Vagina (tissue), 2 donors: ENCODE results near the gene TH. TPM values are rescaled to one million over a fixed set of nuclear protein-coding genes. Genes with fewer than 3 reads are reported as not detected.

Experiments used
- DNase-seq, 2 donors: peaks; one replicate each; pipeline ENCODE4 v3.0.0-alpha.2; 2017; ENCODE audit errors: extremely low spot score in 2 of 2
- H3K27ac ChIP-seq: fragments of 200-600 bp; sonication (generic); one replicate; pipeline ENCODE4 v1.5.1; 2019
- H3K27me3 ChIP-seq: fragments of 200-600 bp; sonication (generic); one replicate; pipeline ENCODE4 v1.5.1; 2019
- H3K36me3 ChIP-seq, 2 donors: fragments of 200-600 bp; sonication (generic); one replicate each; pipeline ENCODE4 v1.5.1; 2017 to 2019
- H3K4me1 ChIP-seq: fragments of 200-600 bp; sonication (generic); one replicate; pipeline ENCODE4 v1.5.1; 2019
- H3K4me3 ChIP-seq, 2 donors: fragments of 200-600 bp; sonication (generic); 1 replicate in 1 of 2; 2 replicates in 1 of 2; pipeline ENCODE4 v1.5.1; 2016 to 2019
- H3K9me3 ChIP-seq: fragments of 200-600 bp; sonication (generic); one replicate; pipeline ENCODE4 v1.5.1; 2019
- CTCF ChIP-seq, 3 experiments: fragments of 450-650 bp in 2 of 3; fragments of 200-600 bp in 1 of 3; sonication (generic) in 1 of 3; IDR thresholded peaks; one replicate each; pipeline ENCODE4 v1.5.1; 2017 to 2019; ENCODE audit warnings: antibody characterized with exemption in 3 of 3, mild to moderate bottlenecking in 2 of 3, moderate library complexity in 2 of 3
- POLR2A ChIP-seq, 2 donors: fragments of 450-650 bp; IDR thresholded peaks; one replicate each; pipeline ENCODE4 v1.6.1; 2017; ENCODE audit warnings: antibody characterized with exemption in 2 of 2, mild to moderate bottlenecking in 2 of 2, moderate library complexity in 2 of 2
- POLR2AphosphoS5 ChIP-seq, 2 donors: sonication (generic); formaldehyde crosslinking; IDR thresholded peaks; one replicate each; pipeline ENCODE4 v1.9.0; 2017; ENCODE audit warnings: antibody characterized with exemption in 2 of 2, mild to moderate bottlenecking in 2 of 2, low read depth in 1 of 2; ENCODE audit not compliant: insufficient read depth in 1 of 2
- intact Hi-C: fragments of 100-400 bp; cut with DNase I; formaldehyde crosslinking; loops from one replicate; pipeline ENCODE4 v1.15.1; 2023
- microRNA counts, 2 donors: library from miRNA; unstranded; fragments of <30 nt; microRNA quantifications; one replicate each; lab custom pipeline; 2016 to 2017
- microRNA-seq: library from miRNA; unstranded; fragments of <30 nt; microRNA quantifications from one replicate; pipeline ENCODE4, GENCODE V29; 2017; ENCODE audit warnings: borderline number of aligned reads, borderline replicate concordance
- small RNA-seq: library from RNA; depleted of rRNA; stranded (forward); fragments of <200 nt; gene quantifications from one replicate; pipeline ENCODE3, GENCODE V24; 2016
- total RNA-seq: library from RNA; depleted of rRNA; stranded (reverse); fragments of >200 nt; gene quantifications from one replicate; pipeline ENCODE4 v1.2.3, GENCODE V29; 2016

The TH gene
- total RNA-seq, 1 donor from 2014 or later = 21.9 TPM

- DNase-seq = no peak
- Histone ChIP-seq H3K27ac (no peak overlapping the region), H3K9me3 (peaks cover 5% of the 10 kb centered on the region), H3K4me1 (no peaks in the 10 kb centered on the region), H3K4me3 (no peak overlapping the region), H3K36me3 (no peaks in the 10 kb centered on the region), H3K27me3 (no peaks in the 10 kb centered on the region)
- TF ChIP-seq CTCF (IDR thresholded peaks at IDR 0.05) = no peak
- TF ChIP-seq POLR2AphosphoS5 (IDR thresholded peaks at IDR 0.05; ENCODE audit: insufficient read depth in 1 of 2, low read depth in 1 of 2) = no peak
- intact Hi-C loops = no loop called here
Observed at GRCh38 chr11:2116680-2117079, 54.9 kb downstream of the TH start.

- no peak for DNase-seq
- no peak overlapping the region for H3K4me3 ChIP-seq
- TF ChIP-seq POLR2AphosphoS5 (IDR thresholded peaks at IDR 0.05; ENCODE audit: insufficient read depth in 1 of 2, low read depth in 1 of 2) (no peak), POLR2A (IDR thresholded peaks at IDR 0.05) (no peak), CTCF (IDR thresholded peaks at IDR 0.05) (no peak)
- H3K27ac ChIP-seq = no peak overlapping the region
- H3K9me3 ChIP-seq = peaks cover 5% of the 10 kb centered on the region
- H3K27me3 ChIP-seq = no peaks in the 10 kb centered on the region
- no peaks in the 10 kb centered on the region for H3K36me3 ChIP-seq
- H3K4me1 ChIP-seq = no peaks in the 10 kb centered on the region
- intact Hi-C loops = no loop called here
Observed at GRCh38 chr11:2115308-2115707, 56.3 kb downstream of the TH start.

GRCh38 chr11:2114430-2115241 is 57.0 kb downstream of the TH start:
- no peak for DNase-seq
- H3K4me3 ChIP-seq = no peak overlapping the region
- H3K9me3 ChIP-seq = peaks cover 5% of the 10 kb centered on the region
- TF ChIP-seq CTCF (IDR thresholded peaks at IDR 0.05) (no peak), POLR2AphosphoS5 (IDR thresholded peaks at IDR 0.05; ENCODE audit: insufficient read depth in 1 of 2, low read depth in 1 of 2) (no peak), POLR2A (IDR thresholded peaks at IDR 0.05) (no peak)
- no peaks in the 10 kb centered on the region for H3K27me3 ChIP-seq
- H3K4me1 ChIP-seq = no peaks in the 10 kb centered on the region
- no peak overlapping the region for H3K27ac ChIP-seq
- no peaks in the 10 kb centered on the region for H3K36me3 ChIP-seq
- intact Hi-C loops = no loop called here

MicroRNAs within 50 kb of the gene (microRNA counts, 767-probe panel; counts per million panel counts)
- 2,813 to 4,577 counts per million in 2 donors for microRNA hsa-miR-483-3p (lab: Ali Mortazavi, UCI)
- microRNA hsa-miR-483-5p (lab: Ali Mortazavi, UCI) = 238 to 261 counts per million in 2 donors

Small RNA genes within 50 kb of the gene (microRNA-seq; reads per million reads assigned to microRNA genes)
- gene MIR4686 = not detected
- gene MIR483 = 9.1 reads per million, percentile 20 among the genes with 10 or more reads in this experiment

Small RNA genes within 50 kb of the gene (small RNA-seq; reads per million reads assigned to genes)
- not detected for gene MIR4686
- 0.26 reads per million for gene MIR483

Other genes with a start within 250 kb of the TH start
- 148 TPM for gene MRPL23, start 224.5 kb downstream of the TH start, total RNA-seq
- 252 TPM for gene H19, start 174.0 kb downstream of the TH start, total RNA-seq
- gene IGF2, start 32.4 kb downstream of the TH start, total RNA-seq = 56.5 TPM
- not detected for gene INS, start 10.6 kb downstream of the TH start, total RNA-seq
- 3.7 TPM for gene ASCL2, start 98.8 kb upstream of the TH start, total RNA-seq
- gene C11orf21, start 130.1 kb upstream of the TH start, total RNA-seq = 8.1 TPM
- gene TSPAN32, start 130.2 kb upstream of the TH start, total RNA-seq = 3.7 TPM
- gene CD81, start 205.5 kb upstream of the TH start, total RNA-seq = 526 TPM
- gene TSSC4, start 228.9 kb upstream of the TH start, total RNA-seq = 37.6 TPM